ENCODE data around the gene MAP3K13.
"Not testable (repeated sequence)": the region's sequence is repeated elsewhere in the genome, so short reads cannot be mapped to it uniquely, and the experiment has no call there.

The MAP3K13 gene

GRCh38 chr3:185430375-185430774, 67.4 kb downstream of the MAP3K13 start:
- TF ChIP-seq CTCF (conservative IDR thresholded peaks at IDR 0.05; ENCODE audit: low read depth), result no peak
- CTCF ChIA-PET, result no interaction called here
- no peak for DNase-seq (ENCODE audit: low spot score)
- no peak overlapping the region for H3K27ac ChIP-seq
- POLR2A ChIA-PET (ENCODE audit: low non-redundant PET), result no interaction called here

- no peak overlapping the region for H3K27ac ChIP-seq
- CTCF ChIA-PET, result interaction anchor here (2.4 kb wide), 1 partner anchor 21 kb away, joined by 9 read pairs; no protein-coding TSS in a partner anchor
- no peak for TF ChIP-seq CTCF (conservative IDR thresholded peaks at IDR 0.05; ENCODE audit: low read depth)
- POLR2A ChIA-PET (ENCODE audit: low non-redundant PET), result no interaction called here
- DNase-seq (ENCODE audit: low spot score), result no peak
Observed at GRCh38 chr3:185439745-185440466, 77.0 kb downstream of the MAP3K13 start.

GRCh38 chr3:185442031-185442430, 79.1 kb downstream of the MAP3K13 start:
- no peak for TF ChIP-seq CTCF (conservative IDR thresholded peaks at IDR 0.05; ENCODE audit: low read depth)
- H3K27ac ChIP-seq, result no peak overlapping the region
- no peak for DNase-seq (ENCODE audit: low spot score)
- ChIA-PET POLR2A (ENCODE audit: low non-redundant PET) (no interaction called here), CTCF (no interaction called here)

GRCh38 chr3:185444329-185444728, 81.4 kb downstream of the MAP3K13 start:
- DNase-seq (ENCODE audit: low spot score), result no peak
- ChIA-PET CTCF (no interaction called here), POLR2A (ENCODE audit: low non-redundant PET) (no interaction called here)
- no peak overlapping the region for H3K27ac ChIP-seq
- TF ChIP-seq CTCF (conservative IDR thresholded peaks at IDR 0.05; ENCODE audit: low read depth), result no peak

- no peak for DNase-seq (ENCODE audit: low spot score)
- ChIA-PET POLR2A (ENCODE audit: low non-redundant PET) (no interaction called here), CTCF (no interaction called here)
- no peak overlapping the region for H3K27ac ChIP-seq
- TF ChIP-seq CTCF (conservative IDR thresholded peaks at IDR 0.05; ENCODE audit: low read depth), result no peak
Observed at GRCh38 chr3:185448107-185448506, 85.2 kb downstream of the MAP3K13 start.

GRCh38 chr3:185451432-185451831, 88.5 kb downstream of the MAP3K13 start:
- H3K27ac ChIP-seq; POLR2A ChIA-PET (ENCODE audit: low non-redundant PET); DNase-seq (ENCODE audit: low spot score): not testable (repeated sequence)
- CTCF ChIA-PET, result interaction anchor here (1.0 kb wide), 1 partner anchor 9 kb away, joined by 3 read pairs; no protein-coding TSS in a partner anchor

- CTCF ChIA-PET, result interaction anchor here (0.8 to 1.6 kb wide), 2 partner anchors 102 to 118 kb away, joined by 3 read pairs; no protein-coding TSS in a partner anchor
- POLR2A ChIA-PET (ENCODE audit: low non-redundant PET), result no interaction called here
- no peak for DNase-seq (ENCODE audit: low spot score)
- H3K27ac ChIP-seq, result no peak overlapping the region
- no peak for TF ChIP-seq CTCF (conservative IDR thresholded peaks at IDR 0.05; ENCODE audit: low read depth)
Observed at GRCh38 chr3:185457376-185457775, 94.4 kb downstream of the MAP3K13 start.

All from RWPE1 (cell line).